ENCODE results near the gene DNAAF1.
"Not testable (repeated sequence)": the region's sequence is repeated elsewhere in the genome, so short reads cannot be mapped to it uniquely, and the experiment has no call there.

DNA sequence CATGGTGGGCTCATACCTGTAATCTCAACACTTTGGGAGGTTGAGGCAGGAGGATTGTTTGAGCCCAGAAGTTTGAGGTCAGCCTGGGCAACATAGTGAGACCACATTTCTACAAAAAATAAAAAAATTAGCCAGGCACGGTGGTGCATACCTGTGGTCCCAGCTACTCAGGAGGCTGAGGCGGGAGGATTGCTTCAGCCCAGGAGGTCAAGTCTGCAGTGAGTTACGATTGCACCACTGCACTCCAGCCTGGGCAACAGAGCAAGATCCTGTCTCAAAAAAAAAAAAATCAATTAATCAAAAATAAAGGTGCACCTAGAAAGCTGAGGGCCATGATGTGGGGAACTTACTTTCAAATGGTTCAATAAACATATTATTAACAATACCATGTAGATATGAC is 71.0 kb downstream of the DNAAF1 start:
- not testable (repeated sequence) for TF ChIP-seq SPI1, POLR2AphosphoS5 (IDR thresholded peaks at IDR 0.05; ENCODE audit: low read depth, low read length)
